Stimulated activated CD4-positive, alpha-beta T cell treated with anti-CD3 and anti-CD28 coated beads, Interleukin-12 subunit alpha, Interleukin-12 subunit beta, amount 100 ng/mL, for 4 hours (primary cell): ENCODE data around the gene STIM2.

Source experiments
- DNase-seq: peaks from one replicate; pipeline ENCODE4 v3.0.0-alpha.2; 2020

The STIM2 gene

GRCh38 chr4:26837993-26838842, 22.4 kb upstream of the STIM2 start:
- no peak for DNase-seq

GRCh38 chr4:26839016-26839415, 21.6 kb upstream of the STIM2 start:
- no peak for DNase-seq

GRCh38 chr4:26839534-26839951, 21.1 kb upstream of the STIM2 start:
- DNase-seq, result no peak

GRCh38 chr4:26840786-26841185, 19.9 kb upstream of the STIM2 start:
- no peak for DNase-seq

- no peak for DNase-seq
Measured at GRCh38 chr4:26842911-26843310, 17.7 kb upstream of the STIM2 start.

GRCh38 chr4:26850528-26850927, 10.1 kb upstream of the STIM2 start:
- no peak for DNase-seq

- no peak for DNase-seq
Measured at GRCh38 chr4:26851129-26851528, 9.5 kb upstream of the STIM2 start.

- DNase-seq, result no peak
Measured at GRCh38 chr4:26854701-26855100, 5.9 kb upstream of the STIM2 start.

- DNase-seq, result no peak
Measured at GRCh38 chr4:26856906-26857277, 3.7 kb upstream of the STIM2 start.

- peak; percentile 92 for DNase-seq
Measured at GRCh38 chr4:26857278-26858034, 3.2 kb upstream of the STIM2 start.

GRCh38 chr4:26858035-26858918, 2.4 kb upstream of the STIM2 start:
- no peak for DNase-seq

- DNase-seq, result no peak
Measured at GRCh38 chr4:26858947-26859401, 1.7 kb upstream of the STIM2 start.

GRCh38 chr4:26859762-26860156, 882 bp upstream of the STIM2 start:
- no peak for DNase-seq

GRCh38 chr4:26860922-26861433, 337 bp downstream of the STIM2 start:
- DNase-seq, result peak; percentile 44

GRCh38 chr4:26861434-26862186, 969 bp downstream of the STIM2 start:
- peak; percentile 68 for DNase-seq

- DNase-seq, result no peak
Measured at GRCh38 chr4:26862381-26862915, 1.8 kb downstream of the STIM2 start.

GRCh38 chr4:26863512-26863911, 2.9 kb downstream of the STIM2 start:
- no peak for DNase-seq

- DNase-seq, result no peak
Measured at GRCh38 chr4:26864899-26865298, 4.3 kb downstream of the STIM2 start.

GRCh38 chr4:26866203-26866602, 5.6 kb downstream of the STIM2 start:
- no peak for DNase-seq

- DNase-seq, result no peak
Measured at GRCh38 chr4:26866781-26867180, 6.1 kb downstream of the STIM2 start.

- DNase-seq, result no peak
Measured at GRCh38 chr4:26867914-26868684, 7.5 kb downstream of the STIM2 start.
